Type B pancreatic cell (in vitro differentiated cells): ENCODE measurements around the gene DIPK1B. TPM values are rescaled to one million over a fixed set of nuclear protein-coding genes. Genes with fewer than 3 reads are reported as not detected.

Experiments used
- DNase-seq: peaks from one replicate; pipeline ENCODE4 v3.0.0; 2021; ENCODE audit warnings: mixed read lengths; ENCODE audit not compliant: unreplicated experiment; ENCODE audit errors: extremely low spot score
- H3K27ac Mint-ChIP-seq: 2 replicates; pipeline ENCODE4 v1.8.0; 2021; ENCODE audit warnings: mild to moderate bottlenecking, mixed read lengths
- H3K27me3 Mint-ChIP-seq: 2 replicates; pipeline ENCODE4 v1.8.0; 2021; ENCODE audit warnings: mixed read lengths
- H3K36me3 Mint-ChIP-seq: 2 replicates; pipeline ENCODE4 v1.8.0; 2021; ENCODE audit warnings: mixed read lengths
- H3K4me1 Mint-ChIP-seq: one replicate; pipeline ENCODE4 v1.8.0; 2021; ENCODE audit warnings: mixed read lengths; ENCODE audit not compliant: unreplicated experiment
- H3K4me3 Mint-ChIP-seq: 2 replicates; pipeline ENCODE4 v1.8.0; 2021; ENCODE audit warnings: mild to moderate bottlenecking, mixed read lengths
- H3K9me3 Mint-ChIP-seq: 2 replicates; pipeline ENCODE4 v1.8.0; 2021; ENCODE audit warnings: mixed read lengths
- CTCF ChIP-seq: fragments of 200-600 bp; sonication (generic); conservative IDR thresholded peaks from 2 replicates; pipeline ENCODE4 v1.5.0; 2021; ENCODE audit warnings: antibody characterized with exemption, mild to moderate bottlenecking
- total RNA-seq: library from RNA; stranded (reverse); gene quantifications from 2 replicates; pipeline ENCODE4 v1.2.1, GENCODE V29; 2021; ENCODE audit warnings: low replicate concordance

The DIPK1B gene
- total RNA-seq, 1 donor from 2014 or later = 48.7 TPM

GRCh38 chr9:136694163-136694871 is 18.1 kb upstream of the DIPK1B start:
- peak; percentile 74 for TF ChIP-seq CTCF
- no peak for DNase-seq
- Mint-ChIP-seq H3K27me3 (no peaks in the 10 kb centered on the region), H3K4me1 (peaks cover 12% of the 10 kb centered on the region), H3K27ac (peak overlapping the region; percentile 71), H3K36me3 (no peaks in the 10 kb centered on the region), H3K4me3 (no peak overlapping the region), H3K9me3 (no peaks in the 10 kb centered on the region)

GRCh38 chr9:136694872-136695247 is 17.5 kb upstream of the DIPK1B start:
- TF ChIP-seq CTCF = no peak
- DNase-seq = no peak
- Mint-ChIP-seq H3K36me3 (no peaks in the 10 kb centered on the region), H3K4me3 (no peak overlapping the region), H3K9me3 (no peaks in the 10 kb centered on the region), H3K4me1 (peaks cover 12% of the 10 kb centered on the region), H3K27ac (peak overlapping the region; percentile 46), H3K27me3 (no peaks in the 10 kb centered on the region)

- H3K27me3 Mint-ChIP-seq = no peaks in the 10 kb centered on the region
- TF ChIP-seq CTCF = no peak
- DNase-seq = no peak
- peak overlapping the region; percentile 46 for H3K27ac Mint-ChIP-seq
- no peak overlapping the region for H3K4me3 Mint-ChIP-seq
- no peaks in the 10 kb centered on the region for H3K36me3 Mint-ChIP-seq
- peaks cover 12% of the 10 kb centered on the region for H3K4me1 Mint-ChIP-seq
- no peaks in the 10 kb centered on the region for H3K9me3 Mint-ChIP-seq
Observed at GRCh38 chr9:136695435-136695895, 16.9 kb upstream of the DIPK1B start.

GRCh38 chr9:136695955-136696354 is 16.4 kb upstream of the DIPK1B start:
- no peaks in the 10 kb centered on the region for H3K36me3 Mint-ChIP-seq
- no peaks in the 10 kb centered on the region for H3K9me3 Mint-ChIP-seq
- peak overlapping the region; percentile 41 for H3K27ac Mint-ChIP-seq
- DNase-seq = no peak
- H3K27me3 Mint-ChIP-seq = no peaks in the 10 kb centered on the region
- peaks cover 12% of the 10 kb centered on the region for H3K4me1 Mint-ChIP-seq
- H3K4me3 Mint-ChIP-seq = no peak overlapping the region
- no peak for TF ChIP-seq CTCF

GRCh38 chr9:136696502-136696901 is 15.9 kb upstream of the DIPK1B start:
- Mint-ChIP-seq H3K27me3 (no peaks in the 10 kb centered on the region), H3K4me1 (peaks cover 12% of the 10 kb centered on the region), H3K36me3 (no peaks in the 10 kb centered on the region), H3K4me3 (no peak overlapping the region), H3K27ac (no peak overlapping the region), H3K9me3 (no peaks in the 10 kb centered on the region)
- TF ChIP-seq CTCF = no peak
- DNase-seq = no peak
